Ovary (tissue), 9 donors: ENCODE measurements around the gene LRPPRC. TPM values are rescaled to one million over a fixed set of nuclear protein-coding genes. Genes with fewer than 3 reads are reported as not detected.

ENCODE experiments used
- DNase-seq, 5 donors: peaks; one replicate each; pipeline ENCODE4 v3.0.0-alpha.2; 2019 to 2020
- H3K27ac ChIP-seq, 2 donors: fragments of 200-600 bp; one replicate each; pipeline versions ENCODE4 v1.5.1 to v1.8.0; 2019 to 2022
- H3K27me3 ChIP-seq: fragments of 200-600 bp; one replicate; pipeline ENCODE4 v1.8.0; 2022
- H3K36me3 ChIP-seq: fragments of 200-600 bp; sonication (generic); one replicate; pipeline ENCODE4 v1.5.1; 2019
- H3K4me1 ChIP-seq: one replicate; pipeline ENCODE4 v1.8.1; 2013; ENCODE audit warnings: mild to moderate bottlenecking, moderate library complexity; ENCODE audit not compliant: insufficient read depth
- H3K4me3 ChIP-seq: fragments of 200-600 bp; sonication (generic); one replicate; pipeline ENCODE4 v1.5.1; 2017
- H3K9me3 ChIP-seq, 2 donors: fragments of 200-600 bp in 1 of 2; sonication (generic) in 1 of 2; one replicate each; pipeline versions ENCODE4 v1.5.1 to v1.8.1; 2013 to 2019; ENCODE audit warnings: mild to moderate bottlenecking in 1 of 2, moderate library complexity in 1 of 2
- CTCF ChIP-seq, 3 donors: fragments of 450-650 bp in 2 of 3; fragments of 200-600 bp in 1 of 3; IDR thresholded peaks; one replicate each; pipeline versions ENCODE4 v1.5.1 to v1.8.0; 2016 to 2022; ENCODE audit warnings: antibody characterized with exemption in 3 of 3, mild to moderate bottlenecking in 1 of 3
- EP300 ChIP-seq: sonication (generic); formaldehyde crosslinking; IDR thresholded peaks from one replicate; pipeline ENCODE4 v1.6.1; 2017; ENCODE audit warnings: antibody characterized with exemption
- POLR2A ChIP-seq: fragments of 450-650 bp; IDR thresholded peaks from one replicate; pipeline ENCODE4 v1.6.1; 2017; ENCODE audit warnings: antibody characterized with exemption, mild to moderate bottlenecking, moderate library complexity
- WGBS, 3 donors: extraction: QIAGEN DNeasy Blood & Tissue Kit in 1 of 3; methylation state at CpG; one replicate each; pipeline versions ENCODE4 v1.1.5 to v1.1.7; 2013 to 2017; 5-methylcytosine and 5-hydroxymethylcytosine counted together
- intact Hi-C, 4 donors: fragments of 100-400 bp; cut with DNase I; formaldehyde crosslinking; loops; one replicate each; pipeline versions ENCODE4 v1.11.0 to v1.15.1; 2022 to 2023
- polyA plus RNA-seq, 2 donors: library from polyadenylated mRNA; stranded (reverse); fragments of 200-250 nt in 1 of 2; fragments of 350-450 nt in 1 of 2; fragmentation: Illumina TruSeq in 1 of 2; extraction: RNeasy Lipid Tissue Mini Kit (QIAGEN cat#74804) in 1 of 2; gene quantifications; one replicate each; pipeline ENCODE4 v1.2.3, GENCODE V29; 2013 to 2014
- total RNA-seq, 7 donors: library from RNA; depleted of rRNA in 2 of 7; stranded (reverse); fragments of >200 nt in 2 of 7; fragmentation: NEBNext Ultra II Directional in 3 of 7; extraction: Animal tissue kit (Norgen Biotek cat#: 25700) in 3 of 7; gene quantifications; one replicate each; pipeline versions ENCODE4 v1.1.0 to v1.2.4, GENCODE V29; 2016 to 2023
- donor health status: DM: no; HTN: no; CAD: no; lungs with moderate emphysema.
- donor health status: DM: no; HTN: no; CAD: no.
- donor health status: Bipolar disorder and iron deficiency.
- donor health status: DM: yes; HTN: yes; CAD: no.
- donor health status: DM: no; HTN: no; CAD: no.
- donor health status: DM: yes; HTN: yes; CAD: no.

Gene LRPPRC
- total and polyA plus RNA-seq, 9 donors: 27.6 to 74.9 (median 66.9) TPM

GRCh38 chr2:43906448-43907109, 89.2 kb downstream of the LRPPRC start:
- TF ChIP-seq EP300 (no peak), CTCF (IDR thresholded peaks at IDR 0.05) (no peak), POLR2A (no peak)
- no peaks in the 10 kb centered on the region for H3K36me3 ChIP-seq
- WGBS, 3 donors: 90 to 94% (median 90%) methylated on average over 6 of the region's 6 CpGs
- intact Hi-C loops: no loop called here
- no peak overlapping the region for H3K27ac ChIP-seq
- H3K4me1 ChIP-seq: no peaks in the 10 kb centered on the region
- H3K9me3 ChIP-seq: no peaks in the 10 kb centered on the region
- H3K4me3 ChIP-seq: no peak overlapping the region
- DNase-seq: no peak
- no peaks in the 10 kb centered on the region for H3K27me3 ChIP-seq

- Histone ChIP-seq H3K27ac (no peak overlapping the region), H3K4me3 (no peak overlapping the region), H3K36me3 (no peaks in the 10 kb centered on the region), H3K4me1 (no peaks in the 10 kb centered on the region), H3K9me3 (no peaks in the 10 kb centered on the region), H3K27me3 (no peaks in the 10 kb centered on the region)
- WGBS, 3 donors: 91 to 96% (median 93%) methylated on average over 5 of the region's 5 CpGs
- no peak for DNase-seq
- intact Hi-C loops: no loop called here
- TF ChIP-seq POLR2A: no peak
- no peak for TF ChIP-seq EP300
- TF ChIP-seq CTCF (IDR thresholded peaks at IDR 0.05): no peak
Observed at GRCh38 chr2:43905871-43906270, 89.9 kb downstream of the LRPPRC start.

DNA sequence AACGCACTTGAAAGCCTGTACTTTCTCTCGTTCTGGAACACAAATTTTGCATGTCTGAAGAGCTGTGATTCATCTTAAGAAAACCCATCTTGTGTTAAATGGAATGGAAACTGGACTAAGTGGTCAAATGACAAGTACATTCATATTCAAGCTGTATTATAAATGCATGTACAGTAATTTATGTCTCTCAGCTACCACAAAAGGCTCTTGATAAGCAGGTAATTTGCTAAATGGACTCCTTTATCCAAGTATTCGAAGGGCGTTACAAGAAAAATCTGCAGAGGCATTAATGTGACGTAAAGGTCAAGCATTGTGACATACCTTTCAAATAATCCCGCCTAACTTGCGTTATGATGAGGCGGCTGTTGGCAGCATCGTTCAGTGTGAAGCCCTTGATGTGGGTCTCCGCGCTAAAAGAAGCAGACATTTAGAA, 90.4 kb downstream of the LRPPRC start:
- DNase-seq: no peak
- no peaks in the 10 kb centered on the region for H3K36me3 ChIP-seq
- H3K9me3 ChIP-seq: no peaks in the 10 kb centered on the region
- TF ChIP-seq EP300 (no peak), POLR2A (no peak), CTCF (IDR thresholded peaks at IDR 0.05) (no peak)
- no peak overlapping the region for H3K4me3 ChIP-seq
- no peak overlapping the region for H3K27ac ChIP-seq
- intact Hi-C loops: no loop called here
- WGBS, 3 donors: 91 to 96% (median 93%) methylated on average over 11 of the region's 11 CpGs
- H3K27me3 ChIP-seq: no peaks in the 10 kb centered on the region
- no peaks in the 10 kb centered on the region for H3K4me1 ChIP-seq

GRCh38 chr2:43899589-43899988, 96.2 kb downstream of the LRPPRC start:
- no peaks in the 10 kb centered on the region for H3K4me1 ChIP-seq
- DNase-seq: no peak
- H3K27me3 ChIP-seq: no peaks in the 10 kb centered on the region
- intact Hi-C loops: no loop called here
- H3K36me3 ChIP-seq: no peaks in the 10 kb centered on the region
- no peak for TF ChIP-seq POLR2A
- TF ChIP-seq EP300: no peak
- TF ChIP-seq CTCF (IDR thresholded peaks at IDR 0.05): no peak
- no peak overlapping the region for H3K27ac ChIP-seq
- 40 to 71% (median 57%) methylated on average over 2 of the region's 2 CpGs for WGBS, 3 donors
- H3K4me3 ChIP-seq: no peak overlapping the region
- no peaks in the 10 kb centered on the region for H3K9me3 ChIP-seq
